NK-92 treated with Interleukin-12 subunit alpha and Interleukin-12 subunit beta, amount 100 ng/mL, for 24 hours (cell line): ENCODE results near the gene CCDC7.
"Not testable (repeated sequence)": the region's sequence is repeated elsewhere in the genome, so short reads cannot be mapped to it uniquely, and the experiment has no call there.

Experiments used
- DNase-seq: peaks from one replicate; lab custom pipeline; 2025; lab: John Stamatoyannopoulos, UW

The CCDC7 gene

GRCh38 chr10:32454148-32454547 is 8.2 kb downstream of the CCDC7 start:
- DNase-seq: no peak

- no peak for DNase-seq
Measured at GRCh38 chr10:32459051-32459698, 13.2 kb downstream of the CCDC7 start.

- no peak for DNase-seq
Measured at GRCh38 chr10:32461203-32461602, 15.3 kb downstream of the CCDC7 start.

- DNase-seq: no peak
Measured at GRCh38 chr10:32471232-32471631, 25.3 kb downstream of the CCDC7 start.

- no peak for DNase-seq
Measured at GRCh38 chr10:32477499-32477898, 31.6 kb downstream of the CCDC7 start.

GRCh38 chr10:32481606-32482005 is 35.7 kb downstream of the CCDC7 start:
- no peak for DNase-seq

- not testable (repeated sequence) for DNase-seq
Measured at GRCh38 chr10:32483019-32483502, 37.1 kb downstream of the CCDC7 start.

GRCh38 chr10:32488038-32488437 is 42.1 kb downstream of the CCDC7 start:
- DNase-seq: not testable (repeated sequence)

- DNase-seq: no peak
Measured at GRCh38 chr10:32489158-32489557, 43.2 kb downstream of the CCDC7 start.

GRCh38 chr10:32489901-32490300 is 44.0 kb downstream of the CCDC7 start:
- DNase-seq: no peak

GRCh38 chr10:32494562-32494961 is 48.6 kb downstream of the CCDC7 start:
- not testable (repeated sequence) for DNase-seq

- DNase-seq: not testable (repeated sequence)
Measured at GRCh38 chr10:32500136-32500535, 54.2 kb downstream of the CCDC7 start.

GRCh38 chr10:32501906-32502305 is 56.0 kb downstream of the CCDC7 start:
- DNase-seq: no peak

GRCh38 chr10:32505762-32506420 is 60.0 kb downstream of the CCDC7 start:
- DNase-seq: not testable (repeated sequence)

- no peak for DNase-seq
Measured at GRCh38 chr10:32511599-32511998, 65.7 kb downstream of the CCDC7 start.

- no peak for DNase-seq
Measured at GRCh38 chr10:32516567-32517495, 70.9 kb downstream of the CCDC7 start.

- DNase-seq: no peak
Measured at GRCh38 chr10:32530231-32530630, 84.3 kb downstream of the CCDC7 start.

- DNase-seq: no peak
Measured at GRCh38 chr10:32538256-32538655, 92.3 kb downstream of the CCDC7 start.

GRCh38 chr10:32540691-32541470 is 94.9 kb downstream of the CCDC7 start:
- no peak for DNase-seq

GRCh38 chr10:32548208-32548607 is 102.3 kb downstream of the CCDC7 start:
- no peak for DNase-seq

GRCh38 chr10:32556783-32557395 is 110.9 kb downstream of the CCDC7 start:
- no peak for DNase-seq
